Breast epithelium (tissue), 4 donors: ENCODE data around the gene AUNIP. TPM values are rescaled to one million over a fixed set of nuclear protein-coding genes. Genes with fewer than 3 reads are reported as not detected.

Experiments used
- DNase-seq, 2 donors: peaks; one replicate each; pipeline ENCODE4 v3.0.0-alpha.2; 2019; ENCODE audit warnings: low spot score in 2 of 2
- H3K27ac ChIP-seq, 2 donors: fragments of 200-600 bp; sonication (generic) in 1 of 2; one replicate each; pipeline ENCODE4 v1.5.1; 2016 to 2019; ENCODE audit warnings: mild to moderate bottlenecking in 1 of 2
- H3K27me3 ChIP-seq, 2 donors: fragments of 200-600 bp; sonication (generic) in 1 of 2; one replicate each; pipeline versions ENCODE4 v1.5.1 to v1.6.0; 2017 to 2019; ENCODE audit warnings: control low read depth in 1 of 2, mild to moderate bottlenecking in 1 of 2
- H3K36me3 ChIP-seq: fragments of 200-600 bp; one replicate; pipeline ENCODE4 v1.5.1; 2019
- H3K4me1 ChIP-seq, 2 donors: fragments of 200-600 bp; sonication (generic); one replicate each; pipeline ENCODE4 v1.5.1; 2016 to 2019; ENCODE audit warnings: control low read depth in 1 of 2
- H3K4me3 ChIP-seq, 3 donors: fragments of 200-600 bp; sonication (generic); 1 replicate in 2 of 3; 2 replicates in 1 of 3; pipeline ENCODE4 v1.5.1; 2016 to 2019; ENCODE audit warnings: mild to moderate bottlenecking in 3 of 3, moderate library complexity in 2 of 3
- H3K9me3 ChIP-seq, 2 donors: fragments of 200-600 bp; sonication (generic) in 1 of 2; one replicate each; pipeline ENCODE4 v1.5.1; 2016 to 2019; ENCODE audit warnings: control low read depth in 1 of 2
- CTCF ChIP-seq, 3 donors: fragments of 450-650 bp; IDR thresholded peaks; one replicate each; pipeline ENCODE4 v1.5.1; 2016 to 2017; ENCODE audit warnings: antibody characterized with exemption in 3 of 3, mild to moderate bottlenecking in 3 of 3, moderate library complexity in 3 of 3
- POLR2A ChIP-seq: fragments of 450-650 bp; IDR thresholded peaks from one replicate; pipeline ENCODE4 v1.6.1; 2016; ENCODE audit warnings: antibody characterized with exemption, mild to moderate bottlenecking, moderate library complexity
- POLR2AphosphoS5 ChIP-seq, 3 donors: sonication (generic); formaldehyde crosslinking; IDR thresholded peaks; one replicate each; pipeline ENCODE4 v1.6.1; 2017; ENCODE audit warnings: antibody characterized with exemption in 3 of 3
- intact Hi-C: fragments of 100-400 bp; cut with DNase I; formaldehyde crosslinking; loops from one replicate; pipeline ENCODE4 v1.15.1; 2023; ENCODE audit warnings: low total_unique reads
- total RNA-seq, 3 donors: library from RNA; depleted of rRNA; stranded (reverse); fragments of >200 nt; gene quantifications; one replicate each; pipeline ENCODE4 v1.1.0, GENCODE V29; 2016

AUNIP gene
- total RNA-seq, 3 donors from 2014 or later: 0.33 to 0.88 TPM; not detected in 1

- Histone ChIP-seq H3K27ac (no peak overlapping the region), H3K4me3 (no peak overlapping the region), H3K27me3 (no peaks in the 10 kb centered on the region), H3K9me3 (no peaks in the 10 kb centered on the region), H3K4me1 (no peaks in the 10 kb centered on the region), H3K36me3 (no peaks in the 10 kb centered on the region)
- intact Hi-C loops: no loop called here
- TF ChIP-seq CTCF (IDR thresholded peaks at IDR 0.05): no peak
- no peak for TF ChIP-seq POLR2AphosphoS5 (IDR thresholded peaks at IDR 0.05)
- TF ChIP-seq POLR2A: no peak
- DNase-seq: no peak
Observed at GRCh38 chr1:25885602-25886001, 26.3 kb upstream of the AUNIP start.

- intact Hi-C loops: no loop called here
- H3K36me3 ChIP-seq: no peaks in the 10 kb centered on the region
- DNase-seq: no peak
- no peak overlapping the region for H3K4me3 ChIP-seq
- no peak overlapping the region for H3K27ac ChIP-seq
- no peaks in the 10 kb centered on the region for H3K9me3 ChIP-seq
- TF ChIP-seq POLR2A (no peak), POLR2AphosphoS5 (IDR thresholded peaks at IDR 0.05) (no peak), CTCF (IDR thresholded peaks at IDR 0.05) (no peak)
- H3K27me3 ChIP-seq: no peaks in the 10 kb centered on the region
- peaks cover 0 to under 1% of the 10 kb centered on the region in 2 donors for H3K4me1 ChIP-seq
Observed at GRCh38 chr1:25881266-25881665, 22.0 kb upstream of the AUNIP start.

- intact Hi-C loops: no loop called here
Observed at GRCh38 chr1:25880518-25880917, 21.3 kb upstream of the AUNIP start.

GRCh38 chr1:25879675-25880074, 20.4 kb upstream of the AUNIP start:
- no peaks in the 10 kb centered on the region for H3K36me3 ChIP-seq
- peaks cover 0 to 3% of the 10 kb centered on the region in 2 donors for H3K4me1 ChIP-seq
- no peak for DNase-seq
- no peaks in the 10 kb centered on the region for H3K9me3 ChIP-seq
- H3K27ac ChIP-seq: no peak overlapping the region
- intact Hi-C loops: no loop called here
- H3K27me3 ChIP-seq: no peaks in the 10 kb centered on the region
- H3K4me3 ChIP-seq: no peak overlapping the region
- no peak for TF ChIP-seq POLR2AphosphoS5 (IDR thresholded peaks at IDR 0.05)
- no peak for TF ChIP-seq POLR2A
- no peak for TF ChIP-seq CTCF (IDR thresholded peaks at IDR 0.05)

More at GRCh38 chr1:25880518-25880917, 21.3 kb upstream of the AUNIP start:
- Histone ChIP-seq H3K27ac (no peak overlapping the region), H3K36me3 (no peaks in the 10 kb centered on the region), H3K27me3 (no peaks in the 10 kb centered on the region), H3K4me1 (peaks cover 0 to 3% of the 10 kb centered on the region in 2 donors), H3K9me3 (no peaks in the 10 kb centered on the region), H3K4me3 (no peak overlapping the region)
- TF ChIP-seq POLR2A: no peak
- TF ChIP-seq POLR2AphosphoS5 (IDR thresholded peaks at IDR 0.05): no peak
- no peak for TF ChIP-seq CTCF (IDR thresholded peaks at IDR 0.05)
- DNase-seq: no peak

GRCh38 chr1:25878690-25879089, 19.4 kb upstream of the AUNIP start:
- DNase-seq: no peak
- H3K36me3 ChIP-seq: no peaks in the 10 kb centered on the region
- no peak overlapping the region for H3K4me3 ChIP-seq
- H3K27ac ChIP-seq: no peak overlapping the region
- intact Hi-C loops: no loop called here
- no peak for TF ChIP-seq CTCF (IDR thresholded peaks at IDR 0.05)
- no peak for TF ChIP-seq POLR2A
- no peak for TF ChIP-seq POLR2AphosphoS5 (IDR thresholded peaks at IDR 0.05)
- H3K9me3 ChIP-seq: no peaks in the 10 kb centered on the region
- H3K4me1 ChIP-seq: peaks cover 0 to 3% of the 10 kb centered on the region in 2 donors
- no peaks in the 10 kb centered on the region for H3K27me3 ChIP-seq
